DMS53 treated with DMSO at 0.1 percent for 48 hours (cell line): ENCODE data around the gene TIMM44.
A peak's percentile ranks its signal among the peaks of the same experiment; 100 is the strongest.
"Not testable (repeated sequence)": the region's sequence is repeated elsewhere in the genome, so short reads cannot be mapped to it uniquely, and the experiment has no call there.

Source experiments
- DNase-seq: peaks from one replicate; lab custom pipeline; 2025; ENCODE audit not compliant: unreplicated experiment; lab: John Stamatoyannopoulos, UW

The TIMM44 gene

DNA sequence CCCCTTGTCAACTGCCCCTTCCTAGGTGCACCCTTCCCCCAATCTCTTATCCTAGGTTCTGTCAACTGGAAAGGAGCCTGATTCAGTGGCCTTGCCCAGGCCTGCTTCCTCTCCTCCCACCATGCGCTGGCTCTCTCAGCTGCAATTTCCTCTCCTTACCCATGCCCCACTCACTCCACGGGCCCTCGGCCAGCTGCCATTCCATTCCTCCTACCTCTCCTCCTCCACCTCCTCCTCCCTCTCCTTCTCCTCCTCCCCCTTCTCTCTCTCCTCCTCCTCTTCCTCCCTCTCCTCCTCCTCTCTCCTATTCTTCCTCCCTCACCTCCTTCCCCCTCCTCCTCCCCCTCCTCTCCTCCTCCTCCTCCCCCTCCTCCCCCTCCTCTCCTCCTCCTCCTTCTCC lies 9.6 kb upstream of the TIMM44 start:
- no peak for DNase-seq

DNA sequence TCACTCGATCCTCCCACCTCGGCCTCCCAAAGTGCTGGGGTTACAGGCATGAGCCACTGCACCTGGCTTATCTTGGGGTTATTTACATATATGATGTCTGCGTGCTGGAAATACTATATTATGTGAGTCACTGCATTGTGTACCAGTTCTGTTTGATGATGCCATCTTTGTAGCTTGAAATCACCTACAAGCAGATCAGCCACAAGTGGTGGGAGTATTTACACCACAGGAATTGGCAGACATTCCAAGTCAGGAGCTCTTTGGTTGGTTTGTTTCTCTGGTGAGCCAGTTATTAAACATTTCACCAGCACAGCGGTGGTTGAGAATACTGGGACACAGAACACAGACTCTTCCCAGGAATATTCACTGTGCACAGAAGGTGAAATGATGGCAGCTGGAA lies 4.5 kb upstream of the TIMM44 start:
- no peak for DNase-seq

DNA sequence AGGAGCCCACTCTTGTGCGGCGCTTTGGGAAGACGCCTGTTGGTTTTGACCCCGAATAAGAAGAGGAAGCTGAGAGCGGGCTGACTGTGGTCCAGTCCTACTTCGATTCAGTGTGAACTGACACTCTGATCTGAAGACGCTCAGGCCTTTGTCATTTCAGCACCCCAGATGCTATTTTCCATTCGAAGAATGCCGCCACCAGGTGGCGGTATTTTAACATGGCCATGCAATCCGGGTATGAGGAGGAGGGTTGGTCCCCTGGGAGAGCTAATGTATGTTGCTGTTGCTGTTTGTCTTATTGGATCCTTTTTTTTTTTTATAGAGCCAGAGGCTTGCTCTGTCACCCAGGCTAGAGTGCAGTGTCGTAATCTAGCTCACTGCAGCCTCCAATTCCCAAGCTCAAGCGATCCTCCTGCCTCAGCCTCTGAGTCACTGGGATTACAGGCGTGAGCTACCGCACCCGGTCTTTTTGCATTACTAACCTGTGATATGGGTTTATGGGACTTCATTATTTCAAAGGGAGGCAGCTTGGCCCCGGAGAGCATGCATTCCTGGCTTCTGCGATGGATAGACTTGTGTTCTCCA lies 803 bp upstream of the TIMM44 start:
- DNase-seq = peak; percentile 71

DNA sequence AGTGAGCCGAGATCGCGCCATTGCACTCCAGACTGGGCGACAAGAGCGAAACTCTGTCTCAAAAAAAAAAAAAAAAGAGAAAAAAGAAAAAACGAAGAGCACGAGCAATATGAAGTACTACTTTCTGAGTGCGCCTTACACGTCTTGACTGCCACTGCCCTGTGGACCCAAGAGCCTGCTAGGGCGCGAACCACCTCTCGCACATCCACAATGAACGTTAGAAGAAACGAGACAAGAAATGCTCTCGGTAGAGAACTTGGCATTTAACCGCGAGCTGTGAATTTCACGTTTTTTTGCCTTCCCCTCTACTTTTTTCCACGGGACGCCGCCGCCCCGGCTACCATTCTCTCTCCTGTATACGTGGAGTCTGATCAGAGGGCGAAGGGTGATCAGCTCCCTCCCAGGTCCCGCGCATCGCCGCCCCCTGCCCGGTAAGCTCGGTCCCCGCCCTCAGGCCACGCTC lies 454 bp downstream of the TIMM44 start:
- DNase-seq = no peak

DNA sequence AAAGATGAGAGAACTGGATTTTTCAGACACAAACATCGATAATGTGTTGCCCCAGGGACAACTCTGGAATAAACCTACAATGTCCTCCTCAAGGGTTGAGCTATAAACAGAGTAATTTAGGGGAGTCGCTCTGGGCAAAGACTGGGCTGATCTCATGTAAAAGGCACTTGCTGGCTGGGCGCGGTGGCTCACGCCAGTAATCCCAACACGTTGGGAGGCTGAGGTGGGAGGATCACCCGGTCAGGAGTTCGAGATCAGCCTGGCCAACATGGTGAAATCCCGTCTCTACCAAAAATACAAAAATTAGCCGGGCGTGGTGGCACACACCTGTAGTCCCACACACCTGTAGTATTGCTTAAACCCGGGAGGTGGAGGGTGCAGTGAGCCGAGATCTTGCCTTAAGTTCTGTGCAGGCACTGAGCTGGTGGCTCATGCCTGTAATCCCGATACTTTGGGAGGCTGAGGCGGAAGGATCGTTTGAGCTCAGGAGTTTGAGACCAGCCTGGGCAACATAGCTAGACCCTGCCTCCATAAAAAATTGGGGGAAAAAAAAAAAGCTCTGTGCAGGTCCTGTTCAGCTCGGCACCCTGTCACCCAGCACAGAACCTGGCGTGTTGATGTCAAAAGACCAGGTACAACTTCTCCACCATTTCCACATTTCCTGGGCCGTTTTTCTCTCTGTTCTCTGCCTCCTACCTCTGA lies 1.4 kb downstream of the TIMM44 start:
- no peak for DNase-seq

DNA sequence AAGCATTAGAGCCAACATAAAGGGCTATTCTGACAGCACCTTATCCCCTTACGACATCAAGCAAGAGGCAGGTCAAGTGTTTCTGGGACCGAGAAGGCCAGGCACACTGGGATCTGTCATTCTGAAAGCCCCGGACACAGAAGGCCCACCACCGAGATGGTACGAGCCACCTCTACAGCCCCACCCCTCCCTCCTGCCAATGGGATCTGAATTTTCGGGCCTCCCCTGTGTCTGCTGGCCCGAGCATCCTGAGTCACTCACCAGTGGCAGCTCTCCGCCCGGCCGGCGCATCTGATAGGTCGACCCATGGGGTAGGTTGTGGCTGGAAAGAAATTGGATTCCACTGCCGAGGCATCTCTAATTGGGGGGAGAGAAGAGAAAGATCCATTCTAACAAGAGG lies 2.6 kb downstream of the TIMM44 start:
- no peak for DNase-seq

DNA sequence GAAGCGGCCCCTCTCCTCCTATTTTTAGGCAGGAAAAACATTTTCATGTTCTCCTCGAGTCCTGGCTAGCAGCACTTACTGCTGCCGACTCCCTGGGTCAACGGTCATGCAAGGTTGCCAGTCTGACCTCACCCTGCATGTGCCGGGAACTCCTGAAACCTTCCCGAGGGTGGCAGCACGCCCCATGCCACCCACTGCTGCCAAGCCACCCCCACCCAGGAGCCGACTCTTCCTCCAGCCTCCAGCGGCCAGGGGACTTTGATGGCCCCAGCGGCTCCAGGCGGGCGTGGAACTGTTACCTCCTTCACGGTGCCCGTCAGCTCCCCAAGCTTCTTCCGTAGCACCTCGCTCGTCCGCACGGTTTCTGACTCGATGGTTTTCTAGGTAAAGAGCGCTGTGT lies 8.7 kb downstream of the TIMM44 start:
- DNase-seq = no peak

DNA sequence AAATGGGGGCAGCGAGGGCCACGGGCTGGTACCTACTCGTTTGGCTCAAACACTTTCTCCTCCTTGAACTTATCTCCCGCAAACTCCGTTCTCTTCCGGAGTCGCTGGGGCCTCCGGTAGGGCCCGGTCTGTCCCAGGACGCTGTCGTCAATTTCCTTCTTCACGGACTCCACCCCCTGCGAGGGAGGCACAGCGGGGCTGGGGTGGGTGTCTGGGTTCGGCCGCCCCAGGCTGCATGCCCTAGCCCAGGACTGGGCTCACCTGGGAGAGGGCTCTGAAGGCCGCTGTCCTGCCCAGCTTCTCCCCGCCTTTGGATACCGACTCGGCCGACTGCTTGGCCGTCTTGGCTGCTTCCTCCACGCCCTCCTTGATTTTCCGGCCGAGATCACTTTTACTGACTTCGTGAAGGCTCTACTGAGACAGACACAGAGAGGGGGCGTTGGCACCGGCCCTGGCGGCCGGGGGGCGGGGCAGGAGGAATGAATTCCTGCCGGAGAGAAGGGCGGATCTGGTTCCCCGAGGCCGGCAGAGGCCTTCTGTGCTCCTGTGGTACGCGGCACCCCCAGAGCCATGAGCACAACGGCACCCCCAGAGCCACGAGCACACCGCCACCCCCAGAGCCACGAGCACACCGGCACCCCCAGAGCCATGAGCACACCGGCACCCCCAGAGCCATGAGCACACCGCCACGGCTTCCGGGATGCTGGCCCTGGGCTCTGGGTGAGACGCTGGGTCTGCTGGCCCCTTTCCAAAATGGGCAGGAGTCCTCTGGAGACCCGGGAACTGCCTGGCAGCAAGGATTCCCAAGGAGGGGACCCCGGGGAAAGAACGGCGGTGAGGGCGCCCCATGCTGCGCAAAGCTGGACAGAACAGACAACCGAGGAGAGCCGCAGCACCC lies 9.4 kb downstream of the TIMM44 start:
- DNase-seq = no peak

DNA sequence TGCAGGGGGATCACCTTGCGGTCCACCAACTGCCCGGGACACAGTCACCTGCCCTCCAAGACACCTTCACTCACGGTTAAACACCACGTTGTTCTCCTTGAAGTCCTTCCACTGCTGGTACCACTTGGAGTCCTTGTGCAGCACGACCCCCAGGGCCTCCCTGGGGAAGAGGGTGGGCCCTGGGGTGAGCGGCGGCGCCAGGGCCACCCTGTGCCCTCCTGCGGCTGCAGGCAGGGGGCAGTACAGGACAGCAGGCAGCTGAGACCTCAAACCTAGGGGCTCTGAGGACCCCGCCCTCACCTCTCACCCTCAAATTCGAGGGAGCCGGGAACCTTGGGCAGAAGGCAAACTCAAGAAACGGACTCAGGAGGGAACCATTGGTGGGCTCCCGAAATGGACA lies 10.1 kb downstream of the TIMM44 start:
- DNase-seq = no peak

DNA sequence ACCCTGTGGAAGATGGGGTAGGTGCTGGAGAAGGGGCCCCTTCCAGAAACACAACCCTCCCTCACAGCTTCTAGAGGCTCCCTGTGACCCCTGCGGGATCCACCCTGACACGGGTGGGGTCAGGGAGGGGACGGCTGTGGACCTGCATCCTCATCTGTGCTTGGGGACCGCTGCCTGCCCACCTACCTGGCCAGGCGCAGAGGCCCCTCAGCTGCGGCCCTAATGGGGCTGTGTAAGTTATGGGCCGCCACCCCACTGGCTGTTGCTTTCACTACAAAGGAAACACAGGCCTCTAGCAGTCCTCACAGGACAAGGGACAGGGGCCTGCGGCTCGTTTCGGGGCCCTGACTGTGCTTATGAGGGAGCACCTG lies 10.6 kb downstream of the TIMM44 start:
- DNase-seq = no peak

DNA sequence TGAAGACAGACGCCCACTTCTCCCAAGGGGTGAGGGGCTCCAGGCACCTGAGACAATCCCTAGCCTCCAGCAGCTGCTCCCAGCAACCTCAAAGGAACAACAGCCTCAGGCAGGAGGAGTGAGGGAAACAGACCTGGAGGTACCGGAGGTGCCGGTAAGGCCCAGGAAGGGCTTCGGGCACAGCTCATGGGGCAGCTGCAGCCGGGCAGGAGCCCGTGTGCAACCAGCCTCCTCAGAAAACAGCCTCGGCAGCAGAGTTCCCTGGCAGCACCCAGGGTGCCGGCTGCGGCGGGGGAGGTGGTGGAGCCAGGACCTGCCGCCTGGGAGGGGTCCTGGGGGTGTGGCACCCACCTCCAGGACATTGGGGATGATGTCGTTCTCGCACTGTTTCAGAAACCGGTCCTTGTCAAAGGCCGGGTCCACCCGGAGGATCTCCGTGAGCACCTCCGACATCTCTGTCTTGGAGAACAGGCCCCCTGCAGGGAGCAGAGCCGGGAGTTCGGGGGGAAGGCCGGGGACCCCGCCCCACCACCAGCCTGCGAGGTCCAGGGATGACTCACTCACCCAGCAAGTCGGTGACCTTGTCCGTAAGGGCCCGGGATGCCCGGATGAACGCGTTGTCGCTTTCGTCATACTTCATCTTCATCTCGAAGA lies 11.1 kb downstream of the TIMM44 start:
- no peak for DNase-seq

DNA sequence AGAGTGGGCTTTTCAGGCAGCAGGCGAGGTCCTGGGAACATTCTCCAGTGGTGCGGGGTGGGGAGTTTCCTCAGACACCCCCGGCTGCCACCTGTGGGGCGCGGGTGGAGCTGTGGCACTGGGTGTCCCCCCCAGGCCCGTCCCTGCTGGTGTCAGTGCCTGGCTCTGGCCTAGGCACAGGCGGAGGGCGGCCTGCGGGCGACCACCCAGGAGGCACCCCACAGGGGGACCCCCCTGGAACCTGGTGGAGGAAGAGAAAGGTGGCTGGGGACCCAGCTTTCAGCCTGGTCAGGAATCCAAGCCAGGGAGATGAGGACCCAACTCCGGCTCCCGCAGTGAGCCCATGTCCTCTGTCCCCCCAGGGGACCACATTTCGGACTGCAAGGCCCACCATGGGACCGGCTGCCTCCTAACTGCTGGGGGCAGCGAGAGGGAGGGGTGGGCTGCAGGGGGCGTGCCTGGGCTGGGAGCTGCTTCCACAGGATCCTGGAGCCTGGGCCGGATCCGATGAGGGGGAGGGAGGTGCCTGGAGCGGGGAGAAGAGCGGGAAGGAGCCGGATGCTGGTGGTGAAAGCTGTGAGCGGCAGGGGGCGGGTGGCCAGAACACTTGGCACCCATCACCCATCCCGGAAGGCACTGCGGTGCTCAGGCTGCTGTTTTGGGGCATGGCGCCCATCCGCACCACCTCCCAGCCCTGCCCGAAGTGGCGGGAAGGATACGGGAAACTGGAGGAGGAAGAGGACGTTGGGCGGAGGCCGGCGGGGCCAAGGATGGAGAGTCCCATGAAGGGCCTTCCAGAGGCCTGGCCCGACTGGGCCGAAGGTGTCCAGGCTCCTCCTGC lies 12.0 kb downstream of the TIMM44 start:
- no peak for DNase-seq

DNA sequence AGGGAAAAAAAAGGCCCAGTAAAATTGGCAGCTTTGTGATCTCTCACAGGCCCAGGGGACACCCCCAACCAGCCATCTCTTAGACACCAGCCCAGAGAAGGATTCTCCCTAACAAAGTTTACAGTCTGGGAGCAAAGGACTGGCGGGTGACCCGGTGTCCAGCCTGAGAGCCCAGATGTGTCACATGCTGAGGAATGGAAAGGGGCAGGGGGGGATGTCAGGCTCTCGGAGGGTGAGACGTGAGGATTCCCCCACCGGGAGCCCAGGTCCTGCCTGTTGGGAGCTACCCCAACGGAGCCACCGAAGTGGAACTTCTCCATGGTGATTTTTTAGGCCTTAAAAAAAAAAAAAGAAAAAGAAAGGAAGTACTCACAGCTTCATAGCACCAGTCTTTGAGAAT lies 12.7 kb downstream of the TIMM44 start:
- DNase-seq = no peak

DNA sequence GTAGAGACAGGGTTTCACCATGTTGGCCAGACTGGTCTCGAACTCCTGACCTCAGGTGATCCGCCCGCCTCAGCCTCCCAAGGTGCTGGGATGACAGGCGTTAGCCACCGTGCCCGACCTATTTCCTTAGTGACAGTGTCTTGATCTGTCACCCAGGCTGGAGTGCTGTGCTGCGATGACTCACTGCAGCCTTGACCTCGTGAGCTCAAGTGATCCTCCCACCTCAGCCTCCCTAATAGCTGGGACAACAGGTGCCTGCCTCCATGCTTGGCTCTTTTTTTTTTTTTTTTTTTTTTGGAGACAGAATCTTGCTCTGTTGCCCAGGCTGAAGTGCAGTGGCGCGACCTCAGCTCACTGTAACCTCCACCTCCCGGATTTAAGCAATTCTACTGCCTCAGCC lies 13.4 kb downstream of the TIMM44 start:
- not testable (repeated sequence) for DNase-seq

DNA sequence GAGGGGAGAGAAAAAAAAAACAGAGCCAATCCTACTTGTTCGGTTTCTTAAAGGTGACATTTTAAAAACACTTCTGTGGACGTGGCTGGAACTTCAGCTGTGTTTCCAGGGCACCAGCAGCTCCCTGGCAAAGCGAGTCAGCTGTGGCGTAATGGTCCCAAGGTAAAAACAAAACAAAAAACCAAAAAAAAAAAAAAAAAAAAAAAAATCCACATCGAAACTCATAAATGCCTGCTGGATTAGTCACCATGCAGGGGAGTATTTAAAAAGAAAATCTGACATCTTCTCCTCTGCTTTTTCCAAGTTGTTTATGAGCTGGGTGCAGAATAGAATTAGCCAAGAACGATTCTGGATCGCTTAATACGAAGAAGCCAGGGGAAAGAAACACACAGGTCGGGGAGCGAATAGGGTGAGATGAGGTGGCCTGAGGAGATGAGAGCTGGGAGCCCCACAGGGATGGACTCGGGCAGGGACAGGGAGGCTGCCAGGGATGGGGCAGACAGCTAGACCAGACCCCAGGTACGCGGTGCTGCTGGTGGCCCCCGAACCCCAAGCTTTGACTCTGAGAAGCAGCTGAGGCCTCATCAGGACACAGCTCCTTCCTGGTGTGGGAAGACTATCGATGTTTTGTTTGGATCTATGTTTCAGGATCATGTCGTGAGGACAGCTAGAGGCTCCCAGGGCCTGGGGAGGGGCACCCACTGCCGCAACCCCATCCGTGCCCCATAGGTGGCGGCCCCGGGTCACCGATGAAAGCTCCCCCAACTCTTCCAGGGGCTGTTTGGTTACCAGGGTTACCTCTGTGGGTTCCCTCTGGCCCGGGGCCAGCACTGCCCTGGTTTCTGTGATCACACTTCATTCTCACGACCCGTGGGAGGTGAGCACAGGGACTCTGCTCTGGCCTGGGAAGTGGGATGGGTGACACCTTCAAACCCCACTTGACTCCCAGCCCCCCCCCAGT lies 14.4 kb downstream of the TIMM44 start:
- no peak for DNase-seq

DNA sequence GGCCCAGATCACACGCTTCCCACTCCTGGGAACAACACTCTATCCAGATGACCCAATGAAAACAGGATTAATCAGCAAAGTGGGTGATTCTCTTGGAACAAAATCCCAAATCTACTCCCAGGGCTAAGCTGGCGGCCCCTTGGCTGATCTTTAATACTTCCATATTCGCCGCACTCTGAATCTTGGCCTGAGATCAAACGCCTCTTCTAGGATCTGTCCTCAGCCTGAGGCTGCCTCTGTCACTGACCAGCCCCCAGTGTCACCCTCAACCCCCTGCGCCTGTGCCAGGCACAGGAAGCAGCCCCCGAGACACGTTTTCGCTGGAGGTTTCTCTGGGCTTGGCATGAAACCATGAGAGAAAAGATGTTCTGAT lies 15.1 kb downstream of the TIMM44 start:
- DNase-seq = no peak

DNA sequence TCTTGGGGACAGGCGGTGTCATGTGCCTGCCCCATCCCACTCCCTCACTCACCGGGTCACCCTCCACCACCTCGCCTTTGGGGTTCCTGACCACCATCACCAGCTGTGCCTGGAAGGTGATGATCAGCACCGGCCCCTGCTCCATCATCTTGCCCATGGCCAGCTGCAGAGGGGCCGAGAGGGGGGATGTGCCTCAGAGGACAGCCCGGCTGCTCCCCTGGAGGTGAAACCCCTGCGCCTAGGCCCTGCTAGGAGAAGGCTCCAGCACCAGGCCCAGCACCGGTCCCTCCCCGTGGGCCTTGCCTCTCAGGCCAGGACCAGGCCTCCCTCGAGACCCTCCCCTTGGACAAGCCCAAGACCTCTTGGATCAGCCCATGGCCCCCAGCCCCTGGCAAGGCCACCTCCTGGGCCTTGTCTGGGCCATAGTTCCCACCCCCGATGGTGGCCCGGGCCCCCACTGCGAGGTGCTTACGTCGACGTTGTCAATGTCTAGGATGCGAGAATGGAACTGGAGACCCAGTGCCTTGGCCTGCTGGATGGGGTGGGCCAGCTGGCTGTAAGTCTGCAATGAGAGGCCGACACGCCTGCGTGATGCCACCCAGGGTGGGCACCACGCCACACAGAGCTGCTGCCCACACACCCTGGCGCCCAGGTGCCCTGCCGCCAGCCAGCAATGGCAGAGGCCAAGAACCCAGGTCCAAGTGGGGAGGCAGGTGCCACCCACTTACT lies 15.7 kb downstream of the TIMM44 start:
- DNase-seq = no peak

DNA sequence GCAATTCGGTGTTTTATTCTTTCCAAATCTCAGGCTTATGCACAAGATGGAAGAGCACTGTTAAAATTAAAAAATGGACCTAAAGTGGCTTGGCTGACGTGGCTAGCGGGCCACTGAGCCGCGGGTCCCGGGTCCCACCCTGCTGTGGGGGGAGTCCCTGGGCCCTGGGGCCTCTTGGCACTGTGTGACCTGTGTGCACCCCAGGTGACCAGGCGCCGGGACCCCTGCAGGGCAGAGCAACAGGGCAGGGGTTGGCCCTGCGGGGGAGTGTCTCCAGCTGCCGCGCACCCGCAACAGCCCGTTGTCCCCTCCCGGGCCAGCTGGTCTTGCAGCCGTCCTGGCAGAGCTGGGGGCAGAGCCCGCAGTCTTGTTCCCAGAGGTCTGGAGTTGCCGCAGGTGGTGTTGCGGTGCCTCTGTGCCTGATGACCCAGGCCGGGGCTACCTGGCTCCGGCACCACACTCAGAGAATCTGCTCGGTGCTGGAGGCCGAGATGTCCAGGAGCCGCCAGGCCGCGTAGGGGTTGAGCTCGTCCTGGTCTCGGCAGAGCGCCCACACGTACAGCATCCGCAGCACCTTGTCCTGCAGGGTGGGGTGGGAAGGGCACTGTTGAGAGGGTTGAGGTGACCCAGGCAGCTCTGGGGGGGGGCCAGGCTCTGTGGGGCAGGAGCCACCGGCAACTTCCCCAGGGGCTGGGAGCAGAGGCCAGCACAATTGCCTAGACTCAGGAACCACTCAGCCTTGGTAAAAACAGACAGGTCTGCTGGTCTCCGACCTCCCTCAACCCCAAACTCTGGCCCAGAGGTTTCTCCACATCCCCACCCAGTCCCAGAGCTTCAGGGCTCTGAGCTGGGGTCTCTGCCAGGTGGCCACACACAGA lies 16.5 kb downstream of the TIMM44 start:
- peak; percentile 6 for DNase-seq
